NB4 (cell line): ENCODE measurements around the gene CACNA1D.

Source experiments
- CTCF ChIP-seq: IDR thresholded peaks from one replicate; pipeline ENCODE4 v1.5.1; 2012; ENCODE audit warnings: low read depth, low read length
- MYC ChIP-seq: IDR thresholded peaks from 2 replicates; pipeline ENCODE4 v1.6.1; 2011; ENCODE audit warnings: low read depth, low read length
- POLR2A ChIP-seq: IDR thresholded peaks from 2 replicates; pipeline ENCODE4 v1.6.1; 2011; ENCODE audit warnings: mild to moderate bottlenecking; ENCODE audit not compliant: insufficient read length; ENCODE audit errors: extremely low read depth

- TF ChIP-seq POLR2A: no peak
- no peak for TF ChIP-seq CTCF
- no peak for TF ChIP-seq MYC
These were observed 39.8 kb downstream of the CACNA1D start for GRCh38 chr3:53534216-53534615.
